ENCODE results near the gene SIGLEC10.

- TF ChIP-seq CTCF (IDR thresholded peaks at IDR 0.05; ENCODE audit: low read depth, low read length, poor library complexity, severe bottlenecking) (no peak), EZH2phosphoT487 (IDR thresholded peaks at IDR 0.05; ENCODE audit: borderline replicate concordance, low read length) (no peak)
Observed at GRCh38 chr19:51431124-51431523, 13.7 kb upstream of the SIGLEC10 start.
